CD4-positive, alpha-beta T cell (primary cell): ENCODE measurements around the gene WFDC10A. TPM values are rescaled to one million over a fixed set of nuclear protein-coding genes. Genes with fewer than 3 reads are reported as not detected.

Experiments used
- ATAC-seq: fragments of 200-7000 bp; cut with Tn5 transposase; one replicate; pipeline ENCODE4 v1.10.0; 2022; ENCODE audit warnings: mild to moderate bottlenecking; ENCODE audit not compliant: poor library complexity
- CTCF ChIA-PET: fragments of 350-600 bp; sonication (Branson Sonifier 250); formaldehyde crosslinking; loops from one replicate; lab custom pipeline; 2021; ENCODE audit warnings: antibody characterized with exemption, inconsistent platforms; lab: Charles Lee
- POLR2A ChIA-PET: fragments of 350-600 bp; sonication (Branson Sonifier 250); formaldehyde crosslinking; loops from one replicate; lab custom pipeline; 2021; ENCODE audit warnings: antibody characterized with exemption, inconsistent platforms; lab: Charles Lee
- DNase-seq, 14 experiments: peaks; one replicate each; pipeline ENCODE4 v3.0.0-alpha.2; 2013 to 2020; ENCODE audit warnings: mixed read lengths in 2 of 14
- H3K27ac ChIP-seq, 2 donors: one replicate each; pipeline versions ENCODE4 v1.5.1 to v1.7.0; 2013; ENCODE audit warnings: low read length in 2 of 2, low read depth in 1 of 2, mild to moderate bottlenecking in 1 of 2
- H3K27me3 ChIP-seq, 2 experiments: 1 replicate in 1 of 2; 2 replicates in 1 of 2; pipeline versions ENCODE4 v1.6.1 to v1.7.0; 2013; ENCODE audit warnings: low read length in 2 of 2, control low read depth in 1 of 2, mild to moderate bottlenecking in 1 of 2, moderate library complexity in 1 of 2; ENCODE audit not compliant: insufficient read depth in 2 of 2, control insufficient read depth in 1 of 2
- H3K36me3 ChIP-seq: one replicate; pipeline ENCODE4 v1.6.1; 2013; ENCODE audit warnings: low read length, control low read depth; ENCODE audit not compliant: insufficient read depth
- H3K4me1 ChIP-seq: one replicate; pipeline ENCODE4 v1.6.1; 2013; ENCODE audit warnings: low read length, control low read depth; ENCODE audit not compliant: insufficient read depth
- H3K4me3 ChIP-seq: one replicate; pipeline ENCODE4 v1.5.1; 2013; ENCODE audit warnings: mild to moderate bottlenecking, low read length, moderate library complexity
- H3K9me3 ChIP-seq, 2 experiments: 1 replicate in 1 of 2; 2 replicates in 1 of 2; pipeline versions ENCODE4 v1.6.1 to v1.7.0; 2013; ENCODE audit warnings: low read length in 2 of 2, mild to moderate bottlenecking in 2 of 2, control low read depth in 1 of 2, moderate library complexity in 1 of 2; ENCODE audit not compliant: control insufficient read depth in 1 of 2, insufficient read depth in 1 of 2
- H3K27ac Mint-ChIP-seq: one replicate; pipeline ENCODE4 v1.8.0; 2020; ENCODE audit warnings: mixed read lengths
- H3K27me3 Mint-ChIP-seq: one replicate; pipeline ENCODE4 v1.8.0; 2021; ENCODE audit warnings: mixed read lengths
- H3K36me3 Mint-ChIP-seq: one replicate; pipeline ENCODE4 v1.8.0; 2021; ENCODE audit warnings: low read depth, mixed read lengths
- H3K4me1 Mint-ChIP-seq: one replicate; pipeline ENCODE4 v1.8.0; 2021; ENCODE audit warnings: low read depth, mixed read lengths
- H3K4me3 Mint-ChIP-seq: one replicate; pipeline ENCODE4 v1.8.0; 2020; ENCODE audit warnings: mild to moderate bottlenecking, mixed read lengths
- H3K9me3 Mint-ChIP-seq: one replicate; pipeline ENCODE4 v1.8.0; 2020; ENCODE audit warnings: mixed read lengths
- intact Hi-C, 2 experiments: fragments of 100-400 bp; cut with DNase I in 1 of 2; cut with micrococcal nuclease in 1 of 2; formaldehyde crosslinking; loops; one replicate each; pipeline versions ENCODE4 v1.15.1 to v1.9.0; 2023 to 2025; cut with DNase I, micrococcal nuclease
- total RNA-seq, 174 experiments: library from RNA in 2 of 174; stranded (reverse) in 2 of 174; gene quantifications; one replicate each; pipeline ENCODE4 v1.2.3 and lab custom pipeline; 2021 to 2026
- TF ChIP-seq, protein P1 (sequence below): fragments of 200-600 bp; IDR thresholded peaks from one replicate; pipeline ENCODE4 v1.8.0; 2022; ENCODE audit warnings: antibody characterized with exemption, mild to moderate bottlenecking

Gene WFDC10A
- total RNA-seq, 2 experiments from 2014 or later = not detected

DNA sequence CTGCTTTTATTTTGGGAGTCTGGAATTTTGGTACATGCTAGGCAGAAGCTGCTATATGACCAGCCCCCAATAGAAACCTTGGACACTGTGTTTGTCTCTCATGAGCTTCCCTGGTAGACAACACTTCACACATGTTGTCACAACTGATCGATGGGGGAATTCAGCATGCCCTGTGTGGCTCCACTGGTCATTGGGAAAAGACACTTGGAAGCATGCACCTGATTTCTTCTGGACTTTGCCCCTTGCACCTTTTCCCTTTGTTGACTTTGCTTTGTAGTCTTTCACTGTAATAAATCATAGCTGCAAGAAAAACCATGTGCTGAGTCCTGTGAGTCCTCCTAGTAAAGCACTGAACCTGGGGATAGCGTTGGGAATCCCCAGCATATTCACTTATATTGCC, 7.9 kb upstream of the WFDC10A start:
- intact Hi-C loops = no loop called here
- H3K4me1 Mint-ChIP-seq = no peaks in the 10 kb centered on the region
- ATAC-seq = no peak
- ChIA-PET POLR2A (no interaction called here), CTCF (no interaction called here)
- H3K4me1 ChIP-seq = no peaks in the 10 kb centered on the region
- peaks cover 18% of the 10 kb centered on the region for H3K27me3 Mint-ChIP-seq
- H3K27ac ChIP-seq = no peak overlapping the region
- H3K9me3 Mint-ChIP-seq = peaks cover 6% of the 10 kb centered on the region
- no peak overlapping the region for H3K4me3 Mint-ChIP-seq
- H3K27me3 ChIP-seq = no peaks in the 10 kb centered on the region
- DNase-seq = no peak
- no peaks in the 10 kb centered on the region for H3K36me3 ChIP-seq
- TF ChIP-seq, protein P1, sequence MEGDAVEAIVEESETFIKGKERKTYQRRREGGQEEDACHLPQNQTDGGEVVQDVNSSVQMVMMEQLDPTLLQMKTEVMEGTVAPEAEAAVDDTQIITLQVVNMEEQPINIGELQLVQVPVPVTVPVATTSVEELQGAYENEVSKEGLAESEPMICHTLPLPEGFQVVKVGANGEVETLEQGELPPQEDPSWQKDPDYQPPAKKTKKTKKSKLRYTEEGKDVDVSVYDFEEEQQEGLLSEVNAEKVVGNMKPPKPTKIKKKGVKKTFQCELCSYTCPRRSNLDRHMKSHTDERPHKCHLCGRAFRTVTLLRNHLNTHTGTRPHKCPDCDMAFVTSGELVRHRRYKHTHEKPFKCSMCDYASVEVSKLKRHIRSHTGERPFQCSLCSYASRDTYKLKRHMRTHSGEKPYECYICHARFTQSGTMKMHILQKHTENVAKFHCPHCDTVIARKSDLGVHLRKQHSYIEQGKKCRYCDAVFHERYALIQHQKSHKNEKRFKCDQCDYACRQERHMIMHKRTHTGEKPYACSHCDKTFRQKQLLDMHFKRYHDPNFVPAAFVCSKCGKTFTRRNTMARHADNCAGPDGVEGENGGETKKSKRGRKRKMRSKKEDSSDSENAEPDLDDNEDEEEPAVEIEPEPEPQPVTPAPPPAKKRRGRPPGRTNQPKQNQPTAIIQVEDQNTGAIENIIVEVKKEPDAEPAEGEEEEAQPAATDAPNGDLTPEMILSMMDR = no peak
- H3K36me3 Mint-ChIP-seq = no peaks in the 10 kb centered on the region
- H3K9me3 ChIP-seq = no peaks in the 10 kb centered on the region
- no peak overlapping the region for H3K4me3 ChIP-seq
- no peak overlapping the region for H3K27ac Mint-ChIP-seq

DNA sequence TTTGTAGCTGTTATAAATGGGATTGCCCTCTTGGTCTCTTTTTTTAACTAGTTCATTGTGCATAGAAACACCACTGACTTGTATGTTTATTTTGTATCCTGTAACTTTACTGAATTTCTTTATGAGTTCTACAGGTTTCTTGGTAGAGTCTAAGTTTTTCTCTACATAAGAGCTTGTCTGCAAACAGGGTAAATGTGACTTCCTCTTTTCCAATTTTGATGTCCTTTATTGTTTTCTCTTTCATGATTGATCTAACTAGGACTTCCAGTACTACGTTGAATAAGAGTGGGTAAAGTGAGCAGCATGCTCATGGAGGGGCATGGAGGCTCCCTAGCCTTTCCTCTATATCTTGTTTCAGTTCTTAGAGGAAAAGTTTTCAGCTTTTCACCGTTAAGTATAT, 3.0 kb upstream of the WFDC10A start:
- DNase-seq (no peak), ATAC-seq (no peak)
- Histone ChIP-seq H3K27me3 (peaks cover 0 to 6% of the 10 kb centered on the region in 2 experiments), H3K9me3 (no peaks in the 10 kb centered on the region), H3K4me1 (peaks cover 3% of the 10 kb centered on the region), H3K36me3 (no peaks in the 10 kb centered on the region), H3K4me3 (no peak overlapping the region), H3K27ac (no peak overlapping the region)
- H3K27ac Mint-ChIP-seq = no peak overlapping the region
- no peaks in the 10 kb centered on the region for H3K36me3 Mint-ChIP-seq
- no peak overlapping the region for H3K4me3 Mint-ChIP-seq
- TF ChIP-seq, protein P1 = no peak
- peaks cover 51% of the 10 kb centered on the region for H3K27me3 Mint-ChIP-seq
- intact Hi-C loops = no loop called here
- ChIA-PET POLR2A (no interaction called here), CTCF (no interaction called here)
- peaks cover 4% of the 10 kb centered on the region for H3K4me1 Mint-ChIP-seq
- H3K9me3 Mint-ChIP-seq = peaks cover 6% of the 10 kb centered on the region

DNA sequence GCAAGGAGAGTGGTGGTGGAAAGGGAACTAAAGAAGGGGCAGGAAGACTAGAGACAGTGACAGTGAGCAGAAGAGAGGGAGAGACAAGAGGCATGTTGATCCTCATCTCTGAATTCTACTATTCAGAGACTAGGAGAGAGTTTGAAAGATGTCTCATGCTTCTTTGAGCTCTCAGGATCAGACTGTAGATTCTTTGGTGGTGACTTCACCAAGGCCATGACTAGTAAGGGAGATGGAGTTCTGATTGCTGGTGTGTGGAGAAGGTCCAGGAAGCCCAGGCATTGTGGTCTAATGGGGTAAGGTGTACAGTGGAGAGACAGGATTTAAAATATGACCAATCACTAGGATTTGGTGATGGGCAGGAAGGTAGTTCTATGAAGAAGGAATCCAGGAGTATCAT, 832 bp downstream of the WFDC10A start:
- ATAC-seq (no peak), DNase-seq (no peak)
- no peak overlapping the region for H3K4me3 ChIP-seq
- no peaks in the 10 kb centered on the region for H3K9me3 ChIP-seq
- no peak overlapping the region for H3K27ac Mint-ChIP-seq
- ChIA-PET POLR2A (no interaction called here), CTCF (interaction anchor here (1.4 kb wide), 1 partner anchor 14 kb away, joined by 3 read pairs; no protein-coding TSS in a partner anchor)
- H3K4me3 Mint-ChIP-seq = no peak overlapping the region
- TF ChIP-seq, protein P1 = no peak
- H3K9me3 Mint-ChIP-seq = no peaks in the 10 kb centered on the region
- no peak overlapping the region for H3K27ac ChIP-seq
- peaks cover 56% of the 10 kb centered on the region for H3K27me3 Mint-ChIP-seq
- peaks cover 3% of the 10 kb centered on the region for H3K4me1 ChIP-seq
- H3K27me3 ChIP-seq = peaks cover 0 to 6% of the 10 kb centered on the region in 2 experiments
- no peaks in the 10 kb centered on the region for H3K36me3 Mint-ChIP-seq
- peaks cover 4% of the 10 kb centered on the region for H3K4me1 Mint-ChIP-seq
- intact Hi-C loops = no loop called here
- no peaks in the 10 kb centered on the region for H3K36me3 ChIP-seq
